Ecto neural progenitor cell (in vitro differentiated cells): ENCODE data around the gene NPR3.

ENCODE experiments used
- DNase-seq: peaks from one replicate; pipeline ENCODE4 v3.0.0-alpha.2; 2018; ENCODE audit warnings: low spot score

NPR3 gene, protein sequence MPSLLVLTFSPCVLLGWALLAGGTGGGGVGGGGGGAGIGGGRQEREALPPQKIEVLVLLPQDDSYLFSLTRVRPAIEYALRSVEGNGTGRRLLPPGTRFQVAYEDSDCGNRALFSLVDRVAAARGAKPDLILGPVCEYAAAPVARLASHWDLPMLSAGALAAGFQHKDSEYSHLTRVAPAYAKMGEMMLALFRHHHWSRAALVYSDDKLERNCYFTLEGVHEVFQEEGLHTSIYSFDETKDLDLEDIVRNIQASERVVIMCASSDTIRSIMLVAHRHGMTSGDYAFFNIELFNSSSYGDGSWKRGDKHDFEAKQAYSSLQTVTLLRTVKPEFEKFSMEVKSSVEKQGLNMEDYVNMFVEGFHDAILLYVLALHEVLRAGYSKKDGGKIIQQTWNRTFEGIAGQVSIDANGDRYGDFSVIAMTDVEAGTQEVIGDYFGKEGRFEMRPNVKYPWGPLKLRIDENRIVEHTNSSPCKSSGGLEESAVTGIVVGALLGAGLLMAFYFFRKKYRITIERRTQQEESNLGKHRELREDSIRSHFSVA

DNA sequence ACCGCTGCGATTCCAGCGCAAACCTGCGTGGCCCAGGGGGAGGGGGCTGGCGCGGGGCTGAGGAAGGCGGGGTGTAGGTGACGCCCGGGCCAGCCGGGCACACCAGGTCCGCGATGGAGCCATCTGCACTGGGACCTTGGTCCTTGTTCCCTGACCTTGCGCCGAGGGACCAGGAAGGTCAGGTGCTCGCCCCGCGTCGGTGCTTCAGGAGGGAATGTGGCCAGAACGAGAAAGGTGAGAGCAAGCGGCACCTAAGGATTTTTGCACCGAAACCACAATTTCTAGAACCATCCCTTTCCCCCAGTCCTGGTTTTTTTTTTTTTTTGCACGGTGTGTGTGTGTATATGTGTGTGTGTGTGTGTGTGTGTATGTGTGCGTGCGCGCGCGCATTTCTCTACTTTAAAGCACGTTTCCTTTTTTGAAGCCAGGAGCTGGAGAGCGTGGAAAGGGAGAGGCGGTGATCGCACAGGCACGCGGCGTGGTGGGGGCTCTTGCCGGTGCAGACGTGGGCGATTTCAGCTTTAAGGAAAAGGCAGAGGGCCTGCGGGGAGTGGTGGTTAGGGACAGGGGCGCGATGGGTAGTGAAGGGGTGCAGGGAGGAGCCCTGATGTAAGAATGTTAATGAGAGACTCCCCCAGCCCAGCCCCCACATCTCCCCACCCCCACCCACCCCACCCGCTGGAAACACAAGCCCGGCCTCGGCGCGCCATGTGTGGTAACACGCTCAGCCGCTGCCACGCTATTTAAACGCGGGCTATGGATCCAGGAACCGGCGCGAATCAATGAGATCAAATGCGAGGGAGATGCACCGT, at the start of gene NPR3:
Gene NPR3 (plus strand): TSS at position 772 of the 812 bp plus-strand sequence. CDS start 456 bp downstream, outside the sequence.
- peak; percentile 66 for DNase-seq

DNA sequence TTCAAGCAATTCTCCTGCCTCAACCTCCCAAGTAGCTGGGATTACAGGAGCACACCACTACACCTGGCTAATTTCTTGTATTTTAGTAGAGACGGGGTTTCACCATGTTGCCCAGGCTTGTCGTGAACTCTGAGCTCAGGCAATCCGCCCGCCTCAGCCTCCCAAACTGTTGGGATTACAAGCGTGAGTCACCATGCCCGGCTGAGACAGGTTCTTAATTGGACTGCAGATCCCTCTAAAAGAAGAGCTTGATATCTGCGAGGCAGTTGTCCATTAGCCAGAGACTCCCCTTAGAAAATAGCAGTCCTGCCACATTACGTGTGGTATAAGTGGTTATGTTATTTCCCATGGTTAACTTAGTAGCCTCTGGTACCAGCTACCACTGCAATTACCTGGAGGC, 46.6 kb upstream of the NPR3 start:
- no peak for DNase-seq

DNA sequence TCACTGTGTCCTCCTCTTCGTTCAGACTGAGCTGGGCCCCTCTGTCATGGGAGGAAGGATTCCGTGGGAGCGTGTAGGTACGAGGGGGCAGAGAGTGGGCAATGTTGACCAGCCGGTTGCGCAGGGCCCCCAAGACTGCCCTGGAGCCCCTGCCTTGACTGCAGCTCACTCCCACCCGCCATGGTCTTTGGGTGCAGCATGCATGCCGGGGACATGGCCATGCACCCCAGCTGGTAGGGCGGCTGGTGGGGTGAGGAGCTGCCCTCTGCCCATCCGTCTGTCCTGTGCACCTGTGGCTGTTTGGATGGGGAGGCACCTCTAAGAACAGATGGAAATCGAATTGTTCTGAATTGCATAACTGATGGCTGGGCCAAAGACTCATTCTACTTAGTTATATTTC, 42.6 kb upstream of the NPR3 start:
- no peak for DNase-seq

DNA sequence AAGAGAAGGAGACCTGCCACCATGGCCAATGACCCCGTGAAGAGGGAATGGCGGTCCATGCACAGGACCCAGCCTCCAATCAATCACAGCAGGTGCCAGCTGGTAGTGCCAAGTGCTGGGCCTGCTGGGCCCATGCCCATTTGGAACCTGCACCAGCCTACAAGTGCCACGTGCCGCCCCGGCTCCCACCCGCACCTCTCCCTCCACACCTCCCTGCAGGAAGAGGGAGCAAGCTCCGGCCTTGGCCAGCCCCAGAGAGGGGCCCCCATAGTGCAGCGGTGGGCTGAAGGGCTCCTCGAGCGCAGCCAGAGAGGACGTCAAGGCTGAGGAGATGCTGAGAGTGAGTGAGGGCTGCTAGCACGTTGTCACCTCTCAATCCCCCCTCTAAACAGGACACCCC, 37.8 kb upstream of the NPR3 start:
- DNase-seq = no peak

DNA sequence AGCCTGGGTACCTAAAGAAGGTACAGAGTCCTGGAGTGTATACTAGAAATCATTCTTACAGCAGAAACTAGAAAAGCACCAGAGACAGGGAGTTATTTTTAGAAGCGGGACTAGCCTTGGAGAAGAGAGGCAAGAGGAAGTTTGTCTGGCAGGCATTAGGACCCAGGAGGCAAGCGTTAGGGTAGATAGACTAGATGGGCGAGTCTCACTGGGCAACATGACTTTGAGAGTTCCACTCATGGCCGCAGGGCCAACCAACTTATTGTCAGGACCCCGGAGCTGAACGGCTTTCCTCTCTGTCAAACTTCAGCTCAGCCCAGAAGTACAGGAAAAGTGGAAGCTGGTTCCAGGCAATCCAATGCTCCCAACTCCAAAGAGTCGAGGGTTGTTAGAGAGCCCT, 34.1 kb upstream of the NPR3 start:
- no peak for DNase-seq

DNA sequence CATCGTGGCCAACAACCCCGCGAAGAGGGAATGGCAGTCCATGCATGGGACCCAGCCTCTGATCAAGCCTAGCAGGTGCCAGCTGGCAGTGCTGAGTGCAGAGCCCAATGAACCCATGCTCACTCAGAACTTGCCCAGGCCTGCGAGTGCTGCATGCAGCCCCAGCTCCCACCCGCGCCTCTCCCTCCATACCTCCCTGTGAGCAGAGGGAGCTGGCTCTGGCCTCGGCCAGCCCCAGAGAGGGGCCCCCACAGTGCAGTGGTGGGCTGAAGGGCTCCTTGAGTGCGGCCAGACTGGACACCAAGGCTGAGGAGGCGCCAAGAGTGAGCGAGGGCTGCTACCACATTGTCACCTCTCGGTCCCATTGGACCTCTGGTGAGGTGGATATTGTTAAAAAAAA, 32.6 kb upstream of the NPR3 start:
- DNase-seq = no peak

DNA sequence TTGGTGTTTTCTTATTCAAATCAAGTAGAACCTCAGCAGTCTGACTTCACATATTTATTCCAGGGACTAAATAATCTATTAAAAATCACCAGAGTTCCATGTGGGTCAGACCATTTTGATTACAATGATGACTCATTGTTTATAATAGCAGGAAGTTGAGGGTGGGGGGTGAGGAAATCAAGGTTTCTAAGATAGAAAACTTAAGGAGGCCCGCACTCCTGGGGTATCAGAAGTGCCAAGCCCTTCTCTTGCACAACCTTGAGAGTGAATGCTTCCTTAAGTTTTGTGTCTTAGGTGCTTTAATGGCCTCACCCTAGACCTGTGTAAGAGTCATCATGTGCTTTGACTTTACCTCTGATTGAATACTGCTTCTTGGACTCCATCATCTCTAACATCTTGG, 31.9 kb upstream of the NPR3 start:
- DNase-seq = no peak

DNA sequence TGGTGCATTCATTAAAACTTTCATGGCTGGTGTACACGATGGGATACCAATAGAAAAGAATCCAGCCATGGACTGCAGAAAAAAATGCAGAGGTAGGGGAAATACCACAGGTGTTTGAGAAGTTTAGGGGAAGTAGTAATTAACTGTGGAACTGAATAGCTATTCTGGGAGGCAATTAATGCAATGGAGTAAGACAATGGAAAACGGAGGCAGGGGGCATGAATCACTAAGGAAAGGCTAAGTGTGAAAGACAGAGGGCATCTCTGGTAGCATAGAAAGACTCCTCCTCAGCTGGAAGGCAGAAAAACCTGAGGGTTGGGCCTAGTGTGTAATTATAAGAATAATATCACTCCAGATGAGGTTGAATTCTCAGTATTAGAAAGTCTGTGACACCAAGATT, 30.9 kb upstream of the NPR3 start:
- DNase-seq = no peak

DNA sequence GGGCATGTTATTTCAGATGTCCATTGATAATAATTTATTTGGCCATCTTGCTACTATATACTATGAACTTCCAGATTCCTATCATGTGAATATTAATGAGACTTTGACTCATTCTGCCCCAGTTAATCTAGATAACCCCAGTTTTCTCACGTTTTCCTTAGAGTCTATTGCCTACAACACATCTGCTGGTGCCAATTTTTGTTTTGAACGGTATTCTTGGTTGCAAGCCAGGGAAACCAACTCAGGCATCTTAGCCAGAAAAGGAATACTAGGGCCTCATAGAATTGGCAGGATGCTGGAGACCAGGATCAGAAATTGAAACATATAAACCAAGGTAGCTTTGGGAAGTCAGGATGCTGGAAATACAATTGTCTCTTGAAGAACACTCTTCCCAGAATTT, 28.0 kb upstream of the NPR3 start:
- no peak for DNase-seq

DNA sequence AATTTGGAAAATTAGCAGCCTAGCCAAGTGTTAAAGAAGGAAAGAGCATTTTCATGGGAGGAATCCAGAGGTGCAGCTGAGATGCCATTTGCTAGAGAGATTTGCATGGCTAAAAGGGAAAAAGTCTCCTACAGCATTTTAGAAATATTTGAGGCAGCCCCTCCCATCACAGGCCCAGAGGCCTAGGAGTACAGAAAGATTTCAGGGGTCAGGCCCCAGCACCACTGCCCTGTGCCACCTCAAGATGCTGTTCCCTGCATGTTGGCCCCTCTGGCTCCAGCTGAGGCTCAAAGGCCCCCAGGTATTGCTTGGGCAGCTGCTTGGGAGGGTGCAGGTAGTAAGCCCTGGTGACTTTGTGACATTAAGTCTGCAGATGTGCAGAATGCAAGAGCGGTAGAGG, 26.9 kb upstream of the NPR3 start:
- no peak for DNase-seq

DNA sequence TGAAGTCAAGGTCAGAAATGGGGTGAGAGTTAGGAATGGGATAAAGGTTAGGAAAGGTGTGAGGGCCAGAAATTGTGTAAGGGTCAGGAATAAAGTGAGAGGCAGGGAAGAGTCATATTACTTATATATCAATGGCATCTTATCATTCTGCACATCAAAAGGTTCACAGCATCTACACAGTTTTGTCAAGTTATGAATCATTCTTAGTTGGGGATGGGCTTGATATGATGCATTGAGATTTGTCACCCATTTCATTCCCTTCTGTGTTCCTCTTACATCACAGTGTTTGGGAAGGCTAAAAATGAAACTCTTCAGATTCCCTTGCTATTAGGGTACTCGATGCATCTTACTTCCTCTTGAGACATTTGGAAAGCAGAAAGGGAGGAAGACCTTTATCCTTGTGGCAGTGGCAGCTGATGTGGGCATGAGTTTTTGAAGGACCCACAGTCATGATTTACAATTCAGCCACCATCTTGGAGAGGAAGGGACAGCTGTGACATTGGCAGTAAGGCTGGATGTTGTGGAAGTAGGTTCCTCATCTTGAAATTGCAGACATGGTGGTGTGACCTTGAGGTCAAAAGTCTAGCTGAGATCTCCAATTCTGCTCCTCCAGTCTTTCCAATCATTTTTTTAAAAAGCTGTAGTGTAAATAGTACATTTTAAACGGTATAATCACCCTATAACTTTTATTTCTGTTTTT, 24.2 kb upstream of the NPR3 start:
- DNase-seq = no peak

DNA sequence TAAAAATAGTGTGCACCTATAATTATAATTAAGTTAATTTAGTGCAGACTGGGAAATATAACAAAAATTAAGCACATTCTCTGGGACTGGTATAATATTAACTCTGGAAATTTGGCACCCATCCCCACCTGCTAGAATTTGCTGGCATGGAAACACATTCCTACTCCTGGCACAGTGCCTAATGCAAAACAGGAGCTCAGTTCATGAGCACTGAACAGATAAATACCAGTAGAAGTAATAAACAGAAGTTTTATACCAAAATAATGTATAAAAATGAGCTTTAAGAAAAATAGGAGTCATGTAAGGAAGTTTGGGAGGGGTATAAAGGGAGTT, 23.7 kb upstream of the NPR3 start:
- no peak for DNase-seq

DNA sequence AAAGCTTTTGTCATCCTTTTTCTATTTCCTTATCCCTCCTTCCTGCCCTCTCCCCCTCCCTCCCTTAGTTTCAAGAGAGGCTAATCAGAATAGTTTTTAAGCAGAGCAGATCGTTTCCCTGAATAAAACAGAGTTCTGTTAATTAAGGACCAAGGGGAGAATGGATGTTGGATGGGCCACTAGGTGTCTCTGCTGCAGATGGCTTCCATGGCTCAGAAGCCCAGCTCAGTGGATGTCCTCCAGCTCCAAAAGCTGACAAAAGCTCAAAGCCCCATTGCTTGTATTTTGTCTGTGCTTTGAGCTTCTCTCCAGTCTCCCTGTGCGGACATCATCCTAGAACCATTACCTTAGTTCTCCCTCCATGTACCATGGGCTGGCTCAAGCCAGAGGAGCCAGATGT, 21.0 kb upstream of the NPR3 start:
- DNase-seq = no peak

DNA sequence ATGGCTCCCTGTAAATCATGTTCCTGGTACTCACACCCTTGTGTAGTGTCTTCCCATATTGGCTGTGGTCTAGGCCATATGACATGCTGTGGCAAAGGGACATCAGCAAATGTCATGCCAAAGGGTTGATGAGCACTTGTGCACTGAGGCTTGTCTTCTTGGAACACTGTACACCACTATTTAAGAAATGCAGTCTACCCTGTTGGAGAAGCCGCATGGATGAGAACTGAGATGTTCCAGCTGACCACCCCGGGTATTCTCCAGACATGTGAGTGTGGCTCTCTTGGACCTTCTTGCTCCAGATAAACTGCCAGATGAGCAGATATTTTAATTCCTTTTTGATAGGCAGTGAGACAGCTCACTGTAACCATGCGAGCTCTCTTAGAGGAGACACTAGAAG, 20.5 kb upstream of the NPR3 start:
- no peak for DNase-seq

DNA sequence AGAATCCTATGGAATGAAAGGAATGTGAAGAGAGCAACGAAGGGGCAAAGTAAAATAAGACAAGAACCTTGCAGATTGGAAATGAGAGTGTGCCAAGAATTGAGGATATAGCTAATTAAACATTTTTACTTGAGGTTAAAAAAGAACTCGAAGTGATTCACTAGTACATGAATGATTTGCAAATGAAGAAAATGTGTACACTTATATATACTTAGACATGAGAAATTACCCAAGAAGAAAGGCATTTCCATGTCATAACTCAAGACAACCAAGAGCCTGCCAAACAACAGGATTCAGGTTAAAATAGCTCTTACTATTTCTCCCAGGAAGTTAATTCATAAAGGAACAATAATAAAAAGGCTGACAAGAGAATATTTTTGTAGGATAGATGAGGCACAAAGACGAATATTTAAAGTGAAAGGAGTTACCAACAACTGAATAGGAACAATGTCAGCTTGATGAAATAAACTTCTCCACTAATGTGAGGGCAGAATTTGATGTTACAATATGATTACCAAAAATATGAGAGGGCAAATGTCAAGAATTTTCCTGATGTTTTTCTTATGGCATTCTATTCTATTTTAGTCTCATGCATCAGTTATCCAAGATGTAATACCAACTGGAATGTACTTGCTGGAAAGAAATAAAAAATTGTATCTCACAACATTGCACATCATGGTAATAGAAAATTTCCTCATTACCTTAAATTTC, 18.9 kb upstream of the NPR3 start:
- DNase-seq = no peak

DNA sequence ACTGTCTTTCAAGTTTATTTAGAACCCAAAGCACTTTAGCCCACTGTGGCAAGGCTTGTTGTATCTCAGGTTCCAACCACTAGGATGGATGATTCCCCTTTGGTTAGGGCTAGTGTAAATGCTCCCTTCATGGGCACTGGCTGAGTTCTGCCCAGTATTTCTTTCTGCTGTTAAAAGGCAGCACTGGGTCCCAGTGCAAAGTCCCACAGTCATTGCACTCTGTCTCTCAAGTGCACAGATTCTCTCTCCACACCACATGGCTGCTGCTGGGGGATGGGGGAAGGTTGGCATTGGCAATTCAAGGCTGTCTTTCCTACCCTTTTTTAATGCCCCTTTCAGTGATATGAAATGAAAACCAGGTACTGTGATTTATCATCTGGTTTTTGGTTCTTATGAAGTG, 7.2 kb upstream of the NPR3 start:
- no peak for DNase-seq

DNA sequence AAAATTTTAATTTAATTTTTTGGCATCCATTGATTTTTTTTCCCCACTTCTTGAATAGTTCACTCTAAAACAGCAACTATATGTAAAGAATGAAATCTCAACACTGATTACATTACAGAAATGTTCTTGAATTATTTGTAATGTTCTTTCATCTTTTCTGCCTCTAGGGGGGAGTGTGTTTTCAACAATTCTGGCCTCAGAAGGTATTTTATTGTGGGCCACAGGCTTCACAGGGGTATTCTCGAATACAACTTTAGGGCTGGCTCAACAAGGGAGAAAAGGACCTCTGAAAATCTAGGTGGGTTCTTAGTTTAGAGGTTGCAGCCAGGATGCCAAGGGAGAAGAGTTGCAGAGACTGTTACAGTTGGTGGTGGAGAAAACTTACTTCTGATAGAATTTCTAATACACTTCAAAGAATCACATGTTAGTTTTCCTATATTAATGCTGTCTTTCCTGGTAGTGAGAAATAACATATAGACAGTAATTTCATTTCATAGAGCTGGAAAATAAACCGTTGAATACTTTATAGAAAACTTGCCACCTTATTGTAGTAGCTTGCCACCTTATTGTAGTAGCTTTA, 3.6 kb upstream of the NPR3 start:
- no peak for DNase-seq

DNA sequence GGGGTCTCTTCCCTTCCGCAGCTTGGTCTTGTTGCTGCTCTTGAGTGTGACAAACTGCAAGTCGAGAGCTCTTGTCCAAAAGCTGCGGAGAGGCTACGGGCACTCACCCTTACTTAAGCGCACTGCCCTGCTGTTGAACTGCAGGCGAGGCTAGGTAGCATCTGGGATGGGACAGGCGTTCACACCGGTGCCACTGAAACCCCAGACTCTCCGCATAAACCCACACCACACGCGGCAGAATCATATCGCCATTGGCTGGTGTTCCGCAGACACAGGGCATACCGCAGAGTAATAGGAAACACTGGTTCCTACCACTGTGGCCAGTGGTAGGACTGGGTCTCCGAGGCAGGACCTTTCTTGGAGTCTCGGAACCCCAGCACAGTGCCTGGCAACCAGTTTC, 2.2 kb upstream of the NPR3 start:
- DNase-seq = no peak

DNA sequence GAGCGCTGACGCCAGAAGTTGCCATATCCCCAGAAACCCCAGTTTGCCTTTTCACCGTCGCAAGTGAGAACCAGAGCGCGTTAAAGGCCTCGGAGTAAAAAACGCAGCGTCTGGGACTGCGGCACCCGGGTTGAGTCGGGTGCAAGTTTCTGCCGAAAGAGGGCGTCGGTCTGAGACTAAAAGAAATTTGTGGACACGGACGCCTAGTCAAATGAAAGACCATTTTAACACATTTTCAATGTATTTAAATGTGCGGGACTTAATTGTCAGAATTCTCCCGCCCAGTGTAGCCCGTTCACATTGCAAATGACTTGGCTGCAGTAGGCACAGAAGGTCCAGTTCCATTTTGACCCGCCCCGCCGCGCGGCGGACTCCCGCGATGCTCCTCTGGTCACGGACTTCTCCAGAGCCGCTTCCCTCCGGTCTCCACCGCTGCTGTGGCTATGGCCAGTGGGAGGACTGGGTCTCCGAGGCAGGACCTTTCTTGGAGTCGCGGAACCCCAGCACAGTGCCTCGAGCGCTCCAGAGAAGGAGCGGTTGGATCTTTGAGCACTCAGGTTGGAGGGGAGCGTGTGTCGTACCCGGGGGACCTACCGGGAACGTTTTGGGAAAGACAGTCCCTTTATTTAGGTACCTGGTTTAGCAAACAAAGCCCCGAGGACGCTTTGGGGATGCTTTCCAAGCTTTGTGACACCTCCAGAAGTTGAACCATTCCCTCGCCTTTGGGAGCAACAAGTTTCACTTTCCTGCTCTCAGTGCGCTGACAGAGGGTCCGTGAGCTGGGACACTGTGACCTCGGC, 1.2 kb upstream of the NPR3 start:
- peak; percentile 79 for DNase-seq

DNA sequence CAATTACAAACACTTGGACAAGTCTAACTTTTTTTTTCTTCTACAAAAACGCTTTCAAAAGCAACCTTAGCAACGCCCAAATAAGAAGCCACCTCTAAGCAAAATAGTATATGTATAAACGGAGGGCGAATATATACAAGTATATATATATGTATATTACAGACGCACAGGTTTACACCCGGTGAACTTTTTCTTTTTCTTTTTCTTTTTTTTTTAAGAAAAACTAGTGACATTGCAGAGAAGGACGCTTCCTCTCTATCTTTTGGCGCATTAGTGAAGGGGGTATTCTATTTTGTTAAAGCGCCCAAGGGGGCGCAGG, 200 bp downstream of the NPR3 start:
- DNase-seq = no peak
